GM18858 (cell line): ENCODE data around the gene ARHGEF37.
A peak's percentile ranks its signal among the peaks of the same experiment; 100 is the strongest.

Experiments
- ATAC-seq: cut with Tn5 transposase; IDR thresholded peaks from one replicate; pipeline ENCODE4 v1.9.1; 2021; ENCODE audit not compliant: unreplicated experiment

The ARHGEF37 gene

GRCh38 chr5:149599375-149599774, 18.1 kb downstream of the ARHGEF37 start:
- no peak for ATAC-seq

DNA sequence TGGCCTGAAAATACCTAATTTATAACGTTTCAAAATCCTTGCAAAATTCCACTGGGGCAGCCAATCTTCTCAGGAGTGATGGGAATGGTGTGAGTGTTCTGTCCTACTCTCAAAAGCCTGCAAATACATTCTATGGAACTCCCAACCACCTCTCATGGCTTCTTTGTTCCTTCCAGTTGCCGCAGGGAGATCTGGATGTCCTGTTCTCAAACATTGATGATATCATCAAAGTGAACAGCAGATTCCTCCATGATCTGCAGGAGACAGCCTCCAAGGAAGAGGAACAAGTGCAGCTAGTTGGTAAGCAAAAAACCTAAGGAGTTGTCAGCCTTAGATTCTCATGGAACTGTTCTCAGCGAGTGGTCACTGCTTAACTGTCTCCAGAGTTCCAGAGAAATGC, 19.6 kb downstream of the ARHGEF37 start:
- no peak for ATAC-seq

- ATAC-seq: no peak
Observed at GRCh38 chr5:149603210-149603609, 21.9 kb downstream of the ARHGEF37 start.

DNA sequence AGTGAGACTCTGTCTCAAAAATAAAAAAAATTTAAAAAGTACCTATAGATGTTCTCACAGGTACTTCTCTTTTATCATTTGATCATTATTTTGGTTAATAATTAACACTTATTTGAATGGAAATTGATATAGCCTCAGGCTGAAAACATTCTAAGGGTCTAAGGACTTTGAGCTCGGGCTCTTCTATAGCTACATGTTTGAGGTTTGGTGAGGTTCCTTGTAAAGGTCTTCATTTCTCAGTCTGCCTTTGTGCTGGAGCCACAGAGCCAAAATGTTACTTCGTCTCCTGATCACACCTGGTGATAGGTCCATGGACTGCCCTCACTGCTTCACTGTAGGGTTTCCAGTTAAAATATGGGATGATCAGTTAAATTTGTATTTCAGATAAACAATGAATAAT, 22.6 kb downstream of the ARHGEF37 start:
- no peak for ATAC-seq

DNA sequence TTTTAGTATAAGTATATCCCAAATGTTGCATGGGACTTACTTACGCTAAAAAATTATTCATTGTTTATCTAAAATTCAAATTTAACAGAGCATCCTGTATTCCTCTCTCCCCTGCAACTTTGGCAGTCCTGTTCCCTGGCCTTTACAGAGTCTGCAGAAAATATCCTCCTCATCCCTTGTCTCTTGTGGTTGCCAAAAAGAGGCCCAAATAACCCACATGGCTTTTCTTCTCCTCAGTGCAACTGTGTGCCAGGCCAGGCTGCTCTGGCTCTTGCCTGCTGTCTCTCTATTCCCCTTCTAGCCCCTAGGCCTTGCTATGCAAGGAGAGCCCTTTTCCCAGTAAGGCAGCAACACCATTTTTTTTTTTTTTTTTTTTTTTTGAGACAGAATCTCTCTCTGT, 23.0 kb downstream of the ARHGEF37 start:
- no peak for ATAC-seq

DNA sequence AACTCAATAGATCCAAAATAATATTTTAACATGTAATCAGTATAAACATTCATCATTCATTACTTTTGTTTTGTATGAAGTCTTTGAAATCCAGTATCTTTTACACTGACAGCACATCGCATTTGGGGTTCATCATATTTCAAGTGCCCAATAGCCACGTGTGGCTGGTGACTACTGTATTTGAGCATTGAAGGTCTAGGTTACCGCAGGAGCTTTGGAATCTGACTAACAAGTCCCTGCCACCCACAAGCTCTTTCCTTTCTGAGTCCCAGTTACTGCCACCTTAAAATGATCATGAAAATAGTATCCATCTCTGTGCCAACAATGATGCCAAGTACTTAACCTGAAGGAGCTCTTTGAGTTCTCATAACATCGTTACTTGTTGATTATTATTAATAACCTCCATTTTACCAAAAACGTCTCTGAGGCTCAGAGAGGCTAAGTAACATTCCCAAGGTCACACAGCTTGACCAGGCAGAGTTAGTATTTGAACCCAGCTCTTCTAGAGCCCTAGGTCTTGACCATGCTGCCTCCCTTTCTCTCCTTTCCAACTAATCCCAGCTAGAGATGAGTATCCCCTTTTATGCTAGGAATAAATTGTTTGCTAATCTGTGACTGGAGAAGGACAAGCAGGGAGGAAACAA, 24.2 kb downstream of the ARHGEF37 start:
- no peak for ATAC-seq

DNA sequence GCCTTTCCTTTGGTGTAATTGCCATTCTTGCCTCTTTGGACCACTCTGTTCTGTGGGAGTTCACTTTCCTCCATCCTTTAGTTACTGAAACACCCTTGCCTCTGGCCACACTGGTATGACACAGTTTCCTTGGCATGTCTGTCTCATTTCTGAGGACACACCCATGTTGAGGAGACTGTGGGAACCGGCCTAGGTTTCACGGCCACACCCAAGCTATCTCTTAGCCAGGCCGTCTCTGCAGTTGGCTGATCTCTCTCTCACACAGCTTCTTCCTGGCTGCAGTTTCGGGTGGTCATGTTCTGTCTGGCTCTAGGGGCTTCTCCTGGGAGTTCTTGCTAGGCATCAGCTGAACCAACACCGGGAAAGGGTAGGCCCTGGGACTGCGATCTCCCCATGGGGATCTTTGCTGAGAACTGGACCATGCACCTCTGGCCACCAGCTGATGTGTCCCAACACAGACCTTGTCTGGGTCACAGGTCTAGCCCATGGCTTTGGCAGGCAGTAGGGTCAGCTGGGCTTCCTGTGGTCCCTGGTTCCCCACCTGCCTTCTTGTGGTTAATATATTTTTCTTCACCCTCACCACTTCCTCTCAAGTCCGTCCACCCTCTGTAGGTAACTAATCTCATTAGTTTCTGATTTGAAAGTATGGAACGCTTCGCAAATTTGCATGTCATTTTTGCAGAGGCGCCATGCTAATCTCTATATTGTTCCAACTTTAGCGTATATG, 24.9 kb downstream of the ARHGEF37 start:
- peak; percentile 84 for ATAC-seq

- ATAC-seq: no peak
Observed at GRCh38 chr5:149608936-149609545, 27.7 kb downstream of the ARHGEF37 start.

DNA sequence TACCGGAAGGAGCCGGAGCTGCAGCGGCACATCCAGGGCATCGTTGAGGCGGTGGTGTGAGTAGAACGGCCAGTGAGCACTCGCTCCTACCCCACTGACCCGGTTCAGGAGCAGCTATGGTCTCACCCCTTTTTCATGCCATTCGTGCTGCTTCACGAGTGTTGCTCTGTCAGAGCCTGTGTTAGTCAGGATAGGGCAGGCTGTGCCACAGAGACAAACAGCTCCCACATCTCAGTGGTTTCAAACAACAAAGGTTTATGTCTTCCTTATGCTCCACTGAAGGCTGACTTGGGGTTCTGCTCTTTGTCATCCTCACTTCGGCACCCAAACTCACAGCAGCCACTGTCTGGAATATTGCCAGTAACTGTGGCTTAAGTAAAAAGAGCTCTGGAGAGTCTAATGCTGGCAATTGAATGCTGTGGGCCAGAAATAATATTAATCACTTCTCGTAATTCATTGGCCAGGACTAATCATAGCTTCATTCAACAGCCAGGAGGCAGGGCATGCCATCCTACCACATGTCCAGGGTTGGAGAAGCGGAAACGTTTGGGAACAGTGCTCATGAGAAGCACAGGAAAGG, 28.4 kb downstream of the ARHGEF37 start:
- no peak for ATAC-seq

- ATAC-seq: no peak
Observed at GRCh38 chr5:149610589-149611255, 29.4 kb downstream of the ARHGEF37 start.

DNA sequence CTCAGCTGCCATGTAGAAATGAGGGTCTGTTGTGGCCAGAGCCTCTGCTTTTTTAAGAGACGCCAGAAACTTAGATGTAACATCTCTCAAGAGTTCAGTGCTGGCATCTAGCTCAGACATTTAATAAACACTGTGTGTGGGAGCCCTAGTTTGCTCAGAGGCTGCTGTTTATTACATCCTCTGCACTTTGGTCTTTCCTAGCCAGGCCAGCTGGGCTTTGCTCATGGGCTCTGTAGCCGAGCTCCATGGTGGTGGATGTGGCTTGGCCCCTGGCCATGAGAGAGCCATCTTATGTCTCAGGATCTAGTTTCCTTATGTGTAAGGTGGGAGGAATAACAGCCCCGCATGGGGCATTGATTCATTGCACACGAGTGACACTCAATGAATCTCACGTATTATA, 30.0 kb downstream of the ARHGEF37 start:
- ATAC-seq: no peak

- ATAC-seq: no peak
Observed at GRCh38 chr5:149614034-149614907, 33.0 kb downstream of the ARHGEF37 start.

DNA sequence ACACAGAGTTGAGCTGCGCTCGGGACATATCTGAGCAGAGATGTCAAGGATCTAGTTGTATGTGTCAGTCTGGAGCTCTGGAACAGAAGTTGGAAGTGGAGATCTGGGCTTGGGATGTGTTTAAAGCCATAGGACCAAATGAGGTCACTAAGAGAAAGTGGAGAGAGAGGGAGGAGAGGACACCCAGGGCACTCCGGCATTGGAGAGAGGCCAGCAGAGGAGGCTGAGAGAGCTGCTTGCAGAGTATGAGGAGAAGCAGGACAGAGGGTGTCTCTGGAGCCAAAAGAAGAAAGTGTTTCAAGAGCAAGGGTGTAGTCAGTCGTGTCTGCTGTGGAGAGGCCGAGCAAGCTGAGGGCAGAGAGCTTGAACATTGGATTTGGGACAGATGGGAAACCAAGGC, 34.7 kb downstream of the ARHGEF37 start:
- ATAC-seq: no peak

GRCh38 chr5:149616727-149617285, 35.5 kb downstream of the ARHGEF37 start:
- peak; percentile 61 for ATAC-seq

- ATAC-seq: no peak
Observed at GRCh38 chr5:149617760-149618306, 36.5 kb downstream of the ARHGEF37 start.

GRCh38 chr5:149618581-149619248, 37.4 kb downstream of the ARHGEF37 start:
- peak; percentile 38 for ATAC-seq

DNA sequence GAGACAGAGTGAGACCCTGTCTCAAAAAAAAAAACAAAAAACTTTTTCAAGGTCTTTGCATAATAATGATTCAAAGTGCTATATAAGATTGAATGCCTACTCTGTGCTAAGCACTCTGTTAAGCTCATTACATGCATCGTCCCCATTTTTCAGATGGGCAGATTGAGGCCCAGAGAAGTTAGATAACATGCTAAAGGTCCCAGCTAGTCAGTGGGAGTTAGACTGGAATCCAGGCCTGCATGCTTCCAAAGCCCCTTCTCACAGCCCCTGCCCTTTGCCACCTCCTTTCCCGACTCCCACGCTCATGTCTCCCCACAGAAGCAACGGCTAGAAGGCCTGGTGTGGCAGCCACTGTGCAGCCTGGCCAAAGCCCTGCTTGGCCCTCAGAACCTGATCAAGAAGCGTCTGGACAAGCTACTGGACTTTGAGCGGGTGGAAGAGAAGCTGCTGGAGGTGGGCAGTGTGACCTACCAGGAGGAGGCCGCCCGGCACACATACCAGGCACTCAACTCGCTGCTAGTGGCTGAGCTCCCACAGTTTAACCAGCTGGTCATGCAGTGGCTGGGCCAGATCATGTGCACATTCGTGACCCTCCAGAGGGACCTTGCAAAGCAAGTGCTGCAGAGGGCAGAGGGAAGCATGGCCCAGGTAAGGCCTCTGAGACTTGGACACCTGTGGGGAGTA, 40.3 kb downstream of the ARHGEF37 start:
- no peak for ATAC-seq

GRCh38 chr5:149622466-149622865, 41.2 kb downstream of the ARHGEF37 start:
- no peak for ATAC-seq

DNA sequence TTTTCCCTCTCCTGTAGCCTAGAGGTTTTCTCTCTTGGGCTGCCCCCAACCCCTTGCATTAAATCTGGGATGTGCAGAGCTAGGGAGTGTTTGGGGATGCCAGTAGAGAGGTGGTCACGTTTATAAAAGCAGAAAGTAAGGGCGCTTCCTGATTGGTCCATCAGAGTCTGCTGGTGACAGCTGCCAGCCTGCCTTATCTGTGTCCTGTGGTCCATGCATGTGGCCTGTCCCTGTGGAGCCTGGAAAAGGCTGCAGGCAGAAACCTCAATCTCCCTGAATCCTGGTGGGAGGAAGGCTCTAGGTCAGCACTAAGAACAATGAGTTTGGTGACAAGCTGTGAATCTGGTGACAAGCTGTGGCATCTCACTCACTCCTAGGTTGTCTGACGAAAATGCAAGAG, 42.2 kb downstream of the ARHGEF37 start:
- no peak for ATAC-seq
